Stimulated activated CD8-positive, alpha-beta memory T cell treated with anti-CD3 and anti-CD28 coated beads, Interleukin-7, amount 100 ng/mL, for 48 hours (primary cell): ENCODE data around the gene ADAM15.

ENCODE experiments used
- DNase-seq, 2 donors: peaks; one replicate each; pipeline ENCODE4 v3.0.0-alpha.2; 2020; ENCODE audit warnings: low read depth in 1 of 2; ENCODE audit errors: extremely low read depth in 1 of 2

ADAM15 gene

DNA sequence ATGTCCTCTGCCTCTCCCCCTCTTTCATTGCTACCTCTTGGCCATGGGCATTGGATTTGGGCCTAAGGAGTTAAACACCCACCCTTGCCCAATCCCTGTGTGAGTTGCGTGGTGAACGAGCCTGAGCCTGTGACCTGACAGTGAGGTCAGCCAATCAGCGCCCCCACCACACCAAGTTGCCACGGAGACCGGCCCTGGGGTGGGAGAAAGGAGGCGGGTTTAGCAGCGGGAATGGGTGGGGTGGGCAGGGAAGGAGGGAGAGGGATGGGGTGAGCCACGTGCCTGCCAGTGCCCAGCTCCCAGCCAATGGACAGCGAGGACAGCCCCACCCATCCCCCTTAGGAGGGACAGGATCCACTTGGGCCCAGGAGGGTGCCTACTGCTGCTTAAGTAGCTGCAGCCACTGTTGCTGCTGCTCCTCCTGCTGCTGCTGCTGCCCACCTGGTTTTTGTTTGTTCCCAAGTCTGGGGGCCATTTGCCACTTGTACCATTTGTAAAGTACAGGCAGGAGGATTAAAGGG lies 39.0 kb upstream of the ADAM15 start:
- DNase-seq: no peak

DNA sequence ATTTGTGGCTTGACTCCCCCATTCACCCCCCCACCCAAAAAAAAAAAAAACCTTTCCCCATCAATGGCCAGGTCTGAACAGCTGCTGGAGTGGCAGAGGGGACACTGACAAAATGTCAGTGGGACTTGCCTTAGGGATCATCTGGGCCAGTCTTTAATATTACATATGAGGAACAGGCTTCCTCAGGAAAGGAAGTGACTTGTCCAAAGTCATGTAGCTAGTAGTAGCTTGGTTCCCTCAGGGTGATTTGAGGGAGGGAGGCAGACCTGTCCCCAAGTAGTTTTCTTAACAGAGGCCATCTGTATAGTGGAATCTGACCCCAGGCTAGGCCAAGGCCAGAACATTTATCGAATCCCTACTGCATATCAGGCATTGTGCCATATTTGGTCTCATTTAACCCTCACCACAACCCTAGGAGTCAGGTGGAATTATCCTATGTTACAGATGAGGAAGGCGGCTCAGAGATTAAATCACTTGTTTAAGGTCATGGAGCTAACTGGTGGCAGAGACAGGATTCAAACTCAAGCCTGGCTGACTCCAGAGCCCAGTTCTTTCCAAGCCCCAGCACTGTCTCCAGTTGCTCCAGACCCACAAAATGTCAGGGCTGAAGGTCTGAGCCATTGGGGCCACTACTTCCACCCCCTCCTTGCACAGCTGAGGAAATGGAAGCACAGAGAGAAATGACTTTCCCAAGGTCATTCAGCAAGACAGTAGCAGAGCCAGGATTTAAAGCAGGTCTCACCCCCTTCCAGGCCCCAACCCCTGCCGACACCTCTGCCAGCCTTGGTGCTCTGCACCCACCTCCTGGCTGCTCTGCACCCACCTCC lies 38.1 kb upstream of the ADAM15 start:
- DNase-seq: no peak

DNA sequence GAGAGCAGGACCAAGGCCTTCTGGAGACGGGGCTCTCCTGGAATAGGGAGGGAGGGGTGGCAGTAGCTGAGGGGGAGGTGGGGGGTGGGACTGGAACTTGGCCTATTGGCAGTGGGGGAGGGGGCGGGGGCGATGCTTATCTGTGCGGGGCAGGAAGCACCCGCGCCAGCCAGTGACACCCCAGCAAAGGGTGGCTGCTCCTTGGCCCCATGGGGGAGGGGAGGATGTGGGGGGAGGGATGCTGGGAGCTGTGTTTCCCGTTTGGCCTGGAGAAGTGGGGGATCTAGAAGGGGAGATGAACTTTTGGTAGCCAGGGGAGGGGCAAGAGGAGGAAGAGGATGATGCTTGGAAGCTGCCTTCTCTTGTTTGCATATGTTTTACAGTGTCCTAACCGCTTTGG lies 37.5 kb upstream of the ADAM15 start:
- DNase-seq: no peak

DNA sequence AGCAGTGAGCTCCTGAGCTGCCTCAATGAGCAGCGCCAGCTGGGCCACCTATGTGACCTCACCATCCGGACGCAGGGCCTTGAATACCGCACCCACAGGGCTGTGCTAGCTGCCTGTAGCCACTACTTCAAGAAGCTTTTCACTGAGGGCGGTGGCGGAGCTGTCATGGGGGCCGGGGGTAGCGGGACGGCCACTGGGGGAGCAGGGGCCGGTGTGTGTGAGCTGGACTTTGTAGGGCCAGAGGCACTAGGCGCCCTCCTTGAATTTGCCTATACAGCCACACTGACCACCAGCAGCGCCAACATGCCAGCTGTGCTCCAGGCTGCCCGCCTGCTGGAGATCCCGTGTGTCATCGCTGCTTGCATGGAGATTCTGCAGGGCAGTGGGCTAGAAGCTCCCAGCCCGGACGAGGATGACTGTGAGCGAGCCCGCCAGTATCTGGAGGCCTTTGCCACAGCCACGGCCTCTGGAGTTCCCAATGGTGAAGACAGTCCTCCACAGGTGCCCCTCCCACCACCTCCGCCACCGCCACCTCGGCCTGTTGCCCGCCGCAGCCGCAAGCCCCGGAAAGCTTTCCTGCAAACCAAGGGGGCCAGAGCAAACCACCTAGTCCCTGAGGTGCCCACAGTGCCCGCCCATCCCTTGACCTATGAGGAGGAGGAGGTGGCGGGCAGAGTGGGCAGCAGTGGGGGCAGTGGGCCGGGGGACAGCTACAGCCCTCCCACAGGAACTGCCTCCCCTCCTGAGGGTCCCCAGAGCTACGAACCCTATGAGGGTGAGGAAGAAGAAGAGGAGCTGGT lies 36.2 kb upstream of the ADAM15 start:
- DNase-seq: no peak

DNA sequence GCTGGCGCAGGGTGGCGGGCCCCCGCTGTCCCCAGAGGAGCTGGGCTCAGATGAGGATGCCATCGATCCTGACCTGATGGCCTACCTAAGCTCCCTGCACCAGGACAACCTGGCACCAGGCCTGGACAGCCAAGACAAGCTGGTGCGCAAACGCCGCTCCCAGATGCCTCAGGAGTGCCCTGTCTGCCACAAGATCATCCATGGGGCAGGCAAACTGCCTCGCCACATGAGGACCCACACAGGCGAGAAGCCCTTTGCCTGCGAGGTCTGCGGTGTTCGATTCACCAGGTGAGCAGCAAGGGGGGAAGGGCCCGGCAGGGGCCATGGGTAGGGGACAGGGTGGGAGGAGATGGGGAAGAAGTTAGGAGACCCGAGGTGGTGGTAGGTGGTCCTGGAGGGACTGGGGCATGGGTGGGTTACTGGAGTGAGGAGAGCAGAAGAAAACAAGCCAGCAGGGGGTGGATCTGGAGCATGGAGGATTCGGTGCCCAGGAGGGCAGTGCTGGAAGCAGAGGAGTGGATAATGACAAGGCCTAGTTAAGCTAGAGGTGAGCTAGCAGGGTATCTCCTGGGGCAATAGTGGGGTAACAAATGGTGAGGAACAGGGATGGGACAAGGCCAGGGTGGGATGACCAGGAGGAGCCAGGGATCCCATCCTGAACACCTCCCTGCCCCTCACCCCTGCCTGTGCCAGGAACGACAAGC lies 35.4 kb upstream of the ADAM15 start:
- DNase-seq: no peak

DNA sequence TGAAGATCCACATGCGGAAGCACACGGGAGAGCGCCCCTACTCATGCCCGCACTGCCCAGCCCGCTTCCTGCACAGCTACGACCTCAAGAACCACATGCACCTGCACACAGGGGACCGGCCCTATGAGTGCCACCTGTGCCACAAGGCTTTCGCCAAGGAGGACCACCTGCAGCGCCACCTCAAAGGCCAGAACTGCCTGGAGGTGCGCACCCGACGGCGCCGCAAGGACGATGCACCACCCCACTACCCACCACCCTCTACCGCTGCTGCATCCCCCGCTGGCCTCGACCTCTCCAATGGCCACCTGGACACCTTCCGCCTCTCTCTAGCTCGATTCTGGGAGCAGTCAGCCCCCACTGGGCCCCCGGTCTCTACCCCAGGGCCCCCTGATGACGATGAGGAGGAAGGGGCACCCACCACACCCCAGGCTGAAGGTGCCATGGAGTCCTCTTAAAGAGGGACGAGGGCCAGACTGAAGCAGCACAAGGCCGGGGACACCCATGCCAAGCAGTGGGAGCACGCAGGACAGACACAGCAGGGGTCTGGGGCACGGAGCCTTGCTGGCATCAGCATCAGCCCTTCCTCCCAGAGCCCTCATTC lies 34.8 kb upstream of the ADAM15 start:
- DNase-seq: no peak

DNA sequence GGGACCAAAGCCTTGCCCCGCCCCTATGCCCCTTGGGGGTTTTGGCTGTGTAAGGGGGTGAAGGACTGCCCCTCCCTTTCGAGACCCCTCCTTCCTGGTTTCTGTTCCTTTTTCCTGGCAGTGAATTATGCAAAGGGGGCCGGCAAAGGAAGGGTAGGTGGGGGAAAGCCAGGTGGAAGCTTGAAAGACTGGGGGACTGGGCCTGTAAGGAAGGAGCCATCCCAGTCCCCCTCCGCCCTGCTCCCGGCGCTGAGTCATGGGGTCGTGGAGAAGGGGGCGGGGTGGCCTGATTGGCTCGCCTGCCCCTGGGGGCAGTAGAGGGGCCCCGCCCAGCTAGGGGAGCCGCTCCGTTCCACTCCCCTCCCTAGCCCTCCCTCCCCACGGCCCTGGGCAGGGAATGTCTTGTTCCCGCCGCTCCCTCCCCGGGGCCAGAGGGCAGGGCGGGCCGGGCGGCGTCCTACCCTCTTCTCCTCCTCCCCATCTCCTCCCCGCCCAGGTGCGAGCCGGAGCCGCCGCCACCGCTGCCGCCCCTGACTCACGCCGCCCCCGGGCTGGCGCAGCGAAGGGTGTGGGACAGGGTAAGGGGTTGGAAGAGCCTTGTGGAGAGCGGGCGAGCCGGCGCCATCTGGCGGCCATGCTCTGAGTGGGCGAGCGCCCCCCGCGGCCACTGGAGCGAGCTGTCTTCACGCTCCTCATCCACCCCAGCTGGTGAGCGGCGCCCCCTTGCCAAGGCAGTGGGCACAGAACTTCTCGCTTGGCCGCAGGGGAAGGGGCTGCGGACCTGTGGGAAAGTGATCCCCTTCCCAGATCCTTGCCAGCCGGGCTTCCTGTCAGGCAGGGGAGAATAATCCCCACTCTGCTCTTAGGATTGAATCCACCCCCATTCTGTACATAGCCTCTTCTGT lies 33.8 kb upstream of the ADAM15 start:
- DNase-seq: peak; percentile 86 to 87

DNA sequence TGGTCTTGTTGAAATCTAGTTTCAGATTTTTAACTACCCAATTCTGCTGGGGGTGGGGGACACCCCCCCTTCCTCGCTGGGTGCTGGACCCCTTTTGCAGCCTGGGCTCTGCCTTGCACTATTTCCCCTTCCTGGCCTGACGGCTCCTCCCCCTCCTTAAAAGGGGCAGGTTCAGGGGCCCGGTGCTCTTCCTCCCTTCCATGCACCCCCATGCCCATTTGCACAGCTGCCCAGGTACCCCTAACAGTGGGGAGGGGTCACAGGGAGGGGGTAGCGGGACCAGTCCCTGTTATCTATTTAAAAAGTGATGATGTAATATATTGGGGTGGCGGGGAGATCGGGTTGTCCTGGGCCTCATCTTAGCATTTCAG lies 33.2 kb upstream of the ADAM15 start:
- no peak for DNase-seq

DNA sequence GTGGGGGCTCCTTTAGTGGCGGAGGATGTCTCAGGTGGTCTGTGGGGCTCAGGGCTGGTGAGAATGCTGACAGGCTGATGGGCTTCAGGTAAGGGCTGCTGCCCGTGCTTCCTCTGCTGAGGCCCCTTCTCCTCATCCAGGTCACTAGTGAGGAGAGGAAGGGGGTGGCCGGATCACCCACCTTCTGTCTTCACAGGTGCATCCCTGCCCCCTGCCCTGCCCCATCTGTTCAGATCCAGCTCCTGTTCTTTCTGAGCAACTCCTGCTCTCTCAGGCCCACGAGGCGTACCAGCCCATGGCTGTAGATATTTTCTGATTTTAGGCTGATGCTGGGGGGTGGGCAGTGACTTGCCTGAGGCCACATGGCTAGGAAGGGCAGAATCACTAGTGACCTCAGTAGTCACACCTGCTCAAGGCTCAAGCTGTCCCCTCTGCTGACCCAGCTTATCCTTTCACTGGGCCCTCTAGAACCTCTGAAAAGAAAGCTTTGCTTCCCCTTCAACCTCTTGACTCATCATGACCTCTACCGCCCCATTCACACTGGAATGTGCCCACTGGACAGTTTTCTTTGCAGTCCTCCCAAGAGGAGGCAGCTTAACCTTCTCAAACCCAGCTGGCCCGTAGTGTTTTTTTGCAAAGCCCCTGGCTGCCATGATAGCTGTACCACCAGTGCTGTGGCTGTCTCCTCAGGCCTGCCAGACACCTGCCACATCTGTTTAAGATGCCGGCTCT lies 32.3 kb upstream of the ADAM15 start:
- DNase-seq: no peak

DNA sequence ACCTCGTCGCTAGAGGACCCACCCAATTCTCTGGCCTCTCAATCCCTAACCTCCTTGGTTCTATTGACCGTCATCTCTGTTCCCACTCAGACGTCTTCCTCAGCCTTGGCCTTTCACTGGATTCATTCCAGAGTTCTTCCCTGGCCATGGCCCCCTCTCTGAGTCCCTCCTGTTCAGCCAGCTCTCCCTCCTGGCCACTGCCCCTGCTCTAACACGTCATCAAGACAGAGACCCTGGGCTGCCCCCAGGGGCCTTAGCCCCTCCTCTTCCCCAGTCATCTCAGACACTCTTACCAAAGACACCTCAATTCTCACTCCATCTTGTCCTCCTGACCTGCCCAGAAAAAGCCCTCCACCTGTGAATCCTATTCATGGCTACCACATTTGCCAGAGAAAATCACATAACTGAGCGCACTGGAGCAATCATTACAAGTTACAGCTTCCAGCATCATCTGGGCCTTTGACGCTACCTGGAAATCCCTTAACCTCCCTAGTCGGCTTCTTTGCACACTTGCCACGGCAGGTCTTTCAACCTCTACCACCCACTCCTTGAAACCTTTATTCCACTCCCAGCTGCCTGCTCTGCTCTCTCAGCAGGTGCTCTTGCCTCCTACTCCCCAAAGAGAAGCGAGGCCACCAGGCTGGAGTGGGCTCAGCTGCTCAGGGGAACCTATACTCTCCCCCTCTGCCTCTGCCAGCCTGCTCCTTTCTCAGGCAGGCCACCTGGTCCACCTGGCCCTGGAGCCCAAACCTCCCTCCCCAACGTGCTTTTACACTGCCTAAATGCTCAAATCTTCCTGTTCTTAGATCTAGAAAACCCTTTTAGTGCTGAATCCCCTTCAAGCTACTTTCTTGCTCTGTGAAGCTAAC lies 31.5 kb upstream of the ADAM15 start:
- no peak for DNase-seq

DNA sequence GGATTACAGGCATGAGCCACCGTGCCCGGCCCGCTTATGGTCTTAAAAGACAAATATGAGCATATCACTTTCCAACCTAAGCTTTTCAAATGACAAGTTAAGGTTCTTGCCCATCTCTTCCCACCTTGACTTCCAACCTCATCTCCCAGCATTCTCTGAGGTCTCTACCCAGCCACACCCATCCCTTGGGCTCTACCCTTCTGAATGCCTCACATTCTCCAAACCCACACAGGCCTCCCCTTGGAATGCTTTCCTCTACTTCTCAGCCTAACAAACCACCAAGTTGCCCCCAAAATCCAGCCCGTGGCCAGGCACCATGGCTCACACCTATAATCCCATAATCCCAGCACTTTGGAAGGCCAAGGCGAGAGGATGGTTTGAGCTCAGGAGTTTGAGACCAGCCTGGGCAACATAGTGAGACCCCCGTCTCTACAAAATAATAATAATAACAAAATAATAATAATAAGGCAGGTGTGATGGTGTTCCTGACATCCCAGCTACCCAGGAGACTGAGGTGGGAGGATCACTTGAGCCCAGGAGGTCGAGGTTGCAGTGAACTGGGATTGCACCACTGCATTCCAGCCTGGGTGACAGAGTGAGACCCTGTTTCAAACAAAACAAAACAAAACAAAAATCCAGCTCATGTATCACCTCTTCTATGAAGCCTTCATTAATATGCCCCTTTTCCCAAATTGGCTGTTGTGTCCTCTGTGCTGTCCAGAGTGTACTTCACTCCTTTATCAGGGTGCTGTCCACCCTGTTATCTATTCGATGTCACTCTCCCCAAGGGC lies 28.8 kb upstream of the ADAM15 start:
- DNase-seq: no peak

DNA sequence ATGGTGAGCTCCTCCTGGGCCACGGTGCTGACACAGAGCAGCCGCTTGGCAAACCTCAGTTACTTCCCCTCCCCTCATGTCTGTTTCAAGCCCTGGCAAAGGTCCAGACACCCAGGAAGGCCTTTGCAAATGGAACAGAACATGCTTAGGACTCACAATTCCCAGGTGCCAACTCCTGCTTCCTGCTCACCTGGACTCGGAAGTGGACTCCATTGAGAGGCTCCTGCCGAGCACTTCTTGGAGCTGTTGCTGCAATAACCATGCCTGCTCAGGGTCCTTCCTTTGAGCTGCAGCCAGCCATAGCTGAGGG lies 28.2 kb upstream of the ADAM15 start:
- no peak for DNase-seq

DNA sequence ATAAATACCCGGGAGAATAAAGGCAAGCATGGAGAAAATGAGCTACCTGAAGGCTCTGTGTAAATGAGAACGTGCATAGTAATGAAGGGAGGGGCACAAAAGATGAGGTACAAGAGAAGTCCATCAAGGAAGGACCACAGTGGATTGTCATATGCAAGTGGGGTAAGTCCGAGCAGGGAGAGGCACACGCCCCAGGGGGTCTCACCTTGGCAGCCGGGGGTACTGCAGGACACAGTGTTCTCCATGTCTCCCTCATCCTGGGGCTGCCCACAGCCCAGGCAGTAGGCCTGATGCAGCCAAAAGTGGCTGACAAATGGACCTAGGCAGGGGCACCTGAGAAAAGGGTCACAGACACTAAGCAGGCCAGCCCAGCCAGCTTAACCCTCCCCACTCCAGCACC lies 27.5 kb upstream of the ADAM15 start:
- DNase-seq: no peak

DNA sequence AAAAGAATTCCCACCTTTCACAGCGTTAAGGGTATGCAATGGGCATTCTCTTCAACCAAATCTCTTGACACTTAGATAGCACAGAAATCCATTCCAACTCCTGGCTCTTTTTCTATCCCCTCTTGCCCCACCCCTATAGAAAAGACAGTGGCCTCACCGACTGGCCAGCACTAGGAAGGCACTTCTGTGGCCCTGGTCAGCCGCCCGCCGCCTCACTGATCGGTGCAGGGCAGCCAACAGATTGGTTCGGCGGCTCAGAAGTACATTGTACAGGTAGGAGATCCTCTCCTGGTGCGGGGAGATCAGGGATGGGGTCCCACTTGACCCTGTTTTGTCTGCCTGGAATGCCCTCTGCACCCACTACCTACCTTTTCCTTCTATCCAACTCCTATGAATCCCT lies 26.8 kb upstream of the ADAM15 start:
- no peak for DNase-seq

DNA sequence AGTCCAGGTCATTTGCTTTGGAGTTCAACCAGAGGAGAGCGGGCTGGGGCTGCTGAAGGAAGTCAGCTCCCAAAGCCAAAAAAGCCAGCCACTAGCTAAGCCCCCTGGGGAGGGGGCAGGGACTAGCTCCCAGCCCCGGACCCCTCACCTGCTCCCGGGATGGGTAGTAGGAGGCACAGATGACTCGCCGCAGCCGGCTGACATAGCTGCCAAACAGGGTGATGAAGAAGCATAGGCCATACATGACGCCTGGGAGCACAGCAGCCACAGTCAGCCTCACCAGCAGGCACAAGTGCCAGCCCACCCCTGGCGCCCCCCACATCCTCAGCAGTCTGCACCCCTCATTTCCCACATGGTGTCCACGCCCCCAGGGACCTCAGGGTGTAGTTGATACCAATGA lies 25.0 kb upstream of the ADAM15 start:
- DNase-seq: no peak

DNA sequence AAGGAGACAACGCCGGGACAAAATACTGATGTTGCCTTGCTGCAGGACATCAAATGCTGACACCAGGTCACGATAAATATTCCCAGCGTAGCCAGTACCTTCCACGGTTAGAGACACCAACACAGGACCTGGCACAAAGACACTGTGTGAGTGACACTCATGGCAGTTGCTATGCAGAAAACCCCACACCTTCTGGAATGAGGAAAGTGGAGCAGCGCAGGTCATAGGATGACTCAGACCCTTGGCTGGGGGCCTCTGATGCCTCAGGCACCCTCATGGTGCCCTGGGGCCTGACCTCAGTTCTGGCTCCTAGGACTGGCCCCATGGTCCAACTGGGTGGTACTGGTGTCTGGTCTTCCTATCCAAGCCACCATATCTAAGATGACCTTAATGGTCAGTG lies 24.5 kb upstream of the ADAM15 start:
- no peak for DNase-seq

DNA sequence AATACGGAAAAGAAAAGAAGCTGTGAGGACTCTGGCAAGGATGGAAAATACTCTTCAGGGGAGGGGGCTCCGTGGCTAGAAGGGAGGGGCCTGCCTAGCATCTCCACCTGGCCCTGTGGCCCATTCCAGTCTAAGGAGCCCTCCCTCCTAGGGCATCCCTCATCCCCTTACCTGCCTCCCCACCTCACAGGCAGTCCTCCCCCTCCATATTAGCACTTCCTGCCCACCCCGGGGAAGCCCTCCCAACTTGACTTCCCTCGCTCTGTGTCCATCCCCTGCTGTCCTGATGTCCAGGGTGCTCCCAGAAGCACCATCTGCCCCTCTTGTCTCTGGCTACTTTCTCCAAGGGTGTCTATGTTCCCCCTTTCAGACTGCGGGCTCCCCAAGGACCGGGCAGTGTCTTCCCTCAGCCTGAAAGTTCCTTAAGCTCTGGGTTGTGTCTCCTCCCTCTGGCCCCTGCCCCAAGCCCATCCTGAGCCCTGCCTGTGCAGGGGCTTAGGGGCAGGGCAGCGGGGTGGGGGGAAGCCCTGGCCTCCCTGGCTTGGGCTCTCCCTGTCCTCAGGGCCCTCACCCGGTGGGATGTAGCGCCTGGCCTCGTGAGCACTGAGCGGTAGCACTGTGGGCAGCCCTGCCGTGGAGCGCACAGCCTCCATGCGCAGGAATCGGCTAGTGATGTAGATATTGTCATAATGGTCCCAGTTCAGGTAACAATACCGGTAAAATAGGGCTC lies 21.4 kb upstream of the ADAM15 start:
- DNase-seq: no peak
